Measurements from ENCODE around the gene ZFY.

DNA sequence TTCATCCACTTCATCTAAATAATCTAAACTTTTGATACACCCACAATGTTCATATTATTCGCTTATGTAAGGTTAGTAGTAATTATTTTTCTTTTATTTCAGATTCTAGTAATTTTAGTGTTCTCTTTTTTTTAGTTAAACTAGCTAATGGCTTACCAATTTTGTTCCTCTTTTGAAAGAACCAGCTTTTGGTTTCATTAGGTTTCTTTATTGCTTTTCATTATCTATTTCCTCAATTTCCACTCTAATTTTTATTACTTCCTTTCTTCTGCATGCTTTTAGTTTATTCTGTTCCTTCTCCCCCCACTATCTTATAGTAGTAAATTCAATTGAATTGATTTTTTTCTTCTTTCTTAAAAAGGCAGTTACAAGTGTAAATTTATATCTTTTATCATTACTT is 90.2 kb downstream of the ZFY start:
- TF ChIP-seq, protein P1, sequence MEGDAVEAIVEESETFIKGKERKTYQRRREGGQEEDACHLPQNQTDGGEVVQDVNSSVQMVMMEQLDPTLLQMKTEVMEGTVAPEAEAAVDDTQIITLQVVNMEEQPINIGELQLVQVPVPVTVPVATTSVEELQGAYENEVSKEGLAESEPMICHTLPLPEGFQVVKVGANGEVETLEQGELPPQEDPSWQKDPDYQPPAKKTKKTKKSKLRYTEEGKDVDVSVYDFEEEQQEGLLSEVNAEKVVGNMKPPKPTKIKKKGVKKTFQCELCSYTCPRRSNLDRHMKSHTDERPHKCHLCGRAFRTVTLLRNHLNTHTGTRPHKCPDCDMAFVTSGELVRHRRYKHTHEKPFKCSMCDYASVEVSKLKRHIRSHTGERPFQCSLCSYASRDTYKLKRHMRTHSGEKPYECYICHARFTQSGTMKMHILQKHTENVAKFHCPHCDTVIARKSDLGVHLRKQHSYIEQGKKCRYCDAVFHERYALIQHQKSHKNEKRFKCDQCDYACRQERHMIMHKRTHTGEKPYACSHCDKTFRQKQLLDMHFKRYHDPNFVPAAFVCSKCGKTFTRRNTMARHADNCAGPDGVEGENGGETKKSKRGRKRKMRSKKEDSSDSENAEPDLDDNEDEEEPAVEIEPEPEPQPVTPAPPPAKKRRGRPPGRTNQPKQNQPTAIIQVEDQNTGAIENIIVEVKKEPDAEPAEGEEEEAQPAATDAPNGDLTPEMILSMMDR (IDR thresholded peaks at IDR 0.05; ENCODE audit: insufficient read depth, low read length, poor library complexity, severe bottlenecking), result no peak
- TF ChIP-seq EZH2phosphoT487 (conservative IDR thresholded peaks at IDR 0.05; ENCODE audit: low read length), result no peak
